Glomerular endothelial cell (primary cell): ENCODE results near the gene ARAP2. TPM values are rescaled to one million over a fixed set of nuclear protein-coding genes. Genes with fewer than 3 reads are reported as not detected.

Source experiments
- DNase-seq: peaks from one replicate; pipeline ENCODE4 v3.0.0-alpha.2; 2011; ENCODE audit warnings: low read depth, low spot score; ENCODE audit errors: extremely low read depth
- total RNA-seq: library from RNA; depleted of rRNA; stranded (reverse); fragments of >200 nt; gene quantifications from 2 replicates; pipeline ENCODE4 v1.2.3, GENCODE V29; 2015

ARAP2 gene
- total RNA-seq, 1 donor from 2014 or later = 1.4 TPM

- no peak for DNase-seq
Observed at GRCh38 chr4:36267486-36268268, 23.4 kb upstream of the ARAP2 start.

DNA sequence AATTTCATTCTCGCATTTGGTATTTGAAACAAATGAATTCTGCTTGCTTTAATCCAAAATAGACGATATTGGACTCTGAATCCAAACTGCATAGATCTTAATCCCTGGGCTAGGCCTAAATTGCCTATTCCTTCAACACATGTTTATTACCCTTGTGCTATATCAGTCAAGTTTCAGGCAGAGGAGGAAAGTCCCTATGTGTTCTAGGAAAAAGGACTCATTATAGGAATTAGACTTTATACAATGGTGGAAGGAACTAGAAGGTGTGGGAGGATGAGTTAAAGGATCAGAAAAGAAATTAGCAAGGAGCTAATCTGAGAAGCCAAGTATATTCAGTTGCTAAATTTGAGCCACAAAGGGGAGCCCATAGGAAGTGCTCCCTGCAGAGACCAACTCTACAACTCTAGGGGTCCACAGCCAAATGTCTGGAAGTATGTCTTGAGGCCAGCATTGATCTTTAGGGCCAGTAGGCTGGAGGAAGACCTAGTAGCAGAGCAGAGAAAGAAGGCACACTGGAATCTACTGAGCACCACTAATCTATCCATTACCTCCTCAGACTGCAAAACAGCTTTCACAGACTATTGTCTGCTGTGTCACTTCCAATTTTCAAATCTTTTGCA, 20.0 kb upstream of the ARAP2 start:
- no peak for DNase-seq

DNA sequence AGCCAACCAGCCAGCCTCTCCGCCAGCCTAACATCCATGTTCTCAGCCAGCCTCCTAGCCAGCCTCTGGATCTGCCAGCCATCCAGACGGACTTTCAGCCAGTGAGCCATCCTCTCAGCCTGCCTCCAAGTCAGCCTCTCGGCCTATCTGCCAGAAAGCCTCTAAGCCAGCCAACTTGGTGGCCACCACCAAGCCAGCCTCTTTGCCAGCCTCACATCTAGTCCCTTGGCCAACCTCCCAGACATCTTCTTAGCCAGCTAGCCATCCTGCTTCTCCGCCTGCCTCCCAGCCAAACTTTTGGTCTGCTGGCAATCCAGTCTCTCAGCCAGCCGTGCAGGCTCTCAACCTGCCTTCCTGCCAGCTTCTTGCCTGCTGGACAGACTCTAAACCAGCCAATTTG, 16.4 kb upstream of the ARAP2 start:
- no peak for DNase-seq

DNA sequence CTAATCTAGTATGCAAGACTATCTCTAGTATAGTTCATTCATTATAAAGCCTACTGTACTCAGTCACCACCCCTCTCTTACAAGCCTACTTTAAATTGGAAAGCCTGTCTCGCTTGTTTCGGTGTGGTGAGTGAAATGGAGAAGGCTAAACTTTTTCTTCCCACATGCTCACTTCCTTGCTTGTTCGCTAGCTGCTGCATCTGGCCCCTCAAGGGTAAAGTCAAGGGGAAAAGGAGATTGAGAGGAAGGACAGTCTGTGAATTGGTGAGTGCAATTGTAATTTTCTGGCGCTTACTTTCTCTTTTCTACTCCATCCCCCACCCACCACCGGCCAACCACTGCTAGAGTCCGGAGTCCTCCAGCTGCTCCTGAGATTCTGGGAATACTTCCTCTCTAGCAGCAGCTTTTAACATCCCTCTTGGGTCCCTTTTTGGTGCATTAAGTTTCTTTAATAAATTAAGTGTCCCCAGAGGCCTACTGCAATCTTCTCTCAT, 12.1 kb upstream of the ARAP2 start:
- no peak for DNase-seq

DNA sequence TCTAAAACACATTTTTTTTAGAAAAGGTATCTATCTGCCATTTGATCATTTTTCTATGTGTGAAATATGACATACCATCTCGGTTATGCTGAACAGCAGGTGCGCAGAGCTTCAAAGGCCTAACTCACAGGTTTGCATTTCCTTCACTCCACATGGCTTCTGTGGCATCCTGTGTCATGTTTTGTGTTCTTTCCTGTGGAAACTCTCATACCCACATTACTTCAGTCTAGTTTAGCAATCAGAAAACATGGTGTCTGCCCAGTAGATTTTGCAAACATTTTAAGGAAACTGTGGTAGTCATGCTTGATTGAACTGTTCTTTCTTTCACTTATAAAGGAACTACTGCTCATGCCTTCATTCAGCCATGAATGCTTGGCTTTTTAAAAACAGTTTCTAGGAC, 11.3 kb upstream of the ARAP2 start:
- DNase-seq = no peak

DNA sequence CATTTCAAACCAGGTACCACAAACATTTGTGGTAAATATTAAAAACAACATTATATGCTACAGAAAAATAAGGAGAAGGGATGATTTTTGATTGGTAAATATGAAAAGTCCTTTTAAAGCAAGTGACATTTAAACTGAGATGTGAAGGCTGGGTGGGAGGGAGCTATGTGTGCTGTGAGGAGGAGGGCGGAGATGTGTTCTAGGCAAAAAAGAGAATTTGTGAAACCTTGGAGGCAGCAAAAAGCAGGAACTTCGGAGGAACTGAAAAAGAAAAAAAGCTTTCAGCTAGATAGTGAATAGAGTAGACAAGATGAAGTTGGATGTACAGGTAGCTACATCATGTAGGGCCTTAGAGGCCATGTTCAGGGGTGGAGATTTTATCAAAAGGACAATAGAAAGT, 10.1 kb upstream of the ARAP2 start:
- DNase-seq = no peak

DNA sequence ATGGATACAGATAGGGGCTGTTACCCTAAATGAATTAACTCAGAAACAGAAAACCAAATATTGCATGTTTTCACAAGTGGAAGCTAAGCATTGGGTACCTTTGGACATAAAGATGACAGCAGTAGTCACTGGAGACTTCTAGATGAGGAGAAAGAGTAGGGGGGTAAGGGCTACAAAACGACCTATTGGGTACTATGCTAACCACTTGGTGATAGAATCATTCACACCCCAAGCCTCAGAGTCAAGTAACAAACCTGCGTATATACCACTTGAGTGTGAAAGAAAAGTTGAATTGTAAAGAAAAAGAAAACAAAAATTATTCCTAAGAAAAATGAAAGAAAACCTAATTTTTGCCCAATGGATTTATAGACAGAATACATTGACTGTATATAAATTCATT, 7.7 kb upstream of the ARAP2 start:
- no peak for DNase-seq

- DNase-seq = no peak
Observed at GRCh38 chr4:36249610-36250009, 5.3 kb upstream of the ARAP2 start.

DNA sequence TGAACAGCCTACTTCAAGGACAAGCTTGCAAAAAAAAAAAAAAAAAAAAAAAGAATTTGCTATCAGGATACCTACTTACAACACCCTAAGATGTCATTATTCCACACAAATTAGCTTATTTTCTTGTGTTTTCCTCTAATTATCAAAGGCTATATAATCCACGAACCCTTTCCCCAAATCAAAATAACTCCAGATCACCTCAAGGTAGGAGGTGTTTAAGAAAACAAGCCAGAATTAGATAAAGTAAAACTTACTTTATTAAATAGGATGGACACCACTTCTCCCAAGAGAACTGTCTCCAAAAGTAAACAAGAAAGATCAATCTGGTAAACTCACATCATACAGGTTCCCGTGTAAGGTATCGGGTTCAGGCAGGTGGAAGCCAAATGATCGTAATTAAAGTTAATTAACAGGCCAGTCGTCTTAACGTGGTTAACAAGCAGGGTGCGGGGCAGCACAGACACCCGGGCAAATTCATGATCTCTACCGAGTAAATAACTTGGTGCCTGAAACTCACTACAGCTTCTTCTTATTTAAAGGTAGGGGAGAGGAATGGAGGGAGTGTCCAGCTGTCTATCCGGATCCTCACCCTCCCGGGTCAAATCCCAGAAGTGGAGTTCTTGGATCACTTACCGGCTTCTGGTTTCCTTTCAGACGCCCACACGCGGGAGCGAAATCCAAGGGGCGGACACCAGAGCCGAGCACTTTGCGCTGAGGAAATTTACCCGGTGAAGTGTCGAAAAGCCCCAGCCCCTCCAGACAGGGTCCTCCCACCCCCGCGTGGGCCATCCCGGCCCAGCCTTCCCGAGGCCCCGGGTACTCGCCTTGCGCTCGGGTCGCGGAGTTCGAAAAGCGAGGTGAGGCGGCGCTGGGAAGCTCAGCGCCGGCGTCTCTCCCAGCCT, 708 bp downstream of the ARAP2 start:
- DNase-seq = no peak

GRCh38 chr4:36242629-36243354, 1.5 kb downstream of the ARAP2 start:
- DNase-seq = no peak

GRCh38 chr4:36241771-36242170, 2.5 kb downstream of the ARAP2 start:
- no peak for DNase-seq

- no peak for DNase-seq
Observed at GRCh38 chr4:36237366-36238313, 6.7 kb downstream of the ARAP2 start.

GRCh38 chr4:36236159-36236558, 8.2 kb downstream of the ARAP2 start:
- no peak for DNase-seq

GRCh38 chr4:36235306-36235705, 9.0 kb downstream of the ARAP2 start:
- DNase-seq = no peak

- no peak for DNase-seq
Observed at GRCh38 chr4:36233567-36234266, 10.6 kb downstream of the ARAP2 start.

- no peak for DNase-seq
Observed at GRCh38 chr4:36230534-36230933, 13.8 kb downstream of the ARAP2 start.

DNA sequence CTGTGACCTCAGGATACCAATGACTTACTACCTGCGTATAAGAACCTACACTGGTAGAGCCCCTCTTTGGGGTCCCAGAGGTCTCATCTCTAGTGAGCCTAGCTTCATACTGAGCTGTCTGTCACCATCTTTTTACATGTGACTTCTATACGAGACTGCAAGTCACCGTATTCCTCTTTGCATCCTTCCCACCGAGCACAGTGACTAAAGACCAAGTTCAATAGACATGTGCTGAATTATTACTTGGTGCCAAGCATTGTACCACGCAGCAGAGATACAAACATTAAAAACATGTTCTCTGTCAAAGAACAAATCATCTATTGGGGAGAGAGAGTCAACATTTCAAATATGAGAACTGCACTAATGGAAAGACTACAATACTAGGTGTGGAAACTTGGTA, 16.4 kb downstream of the ARAP2 start:
- no peak for DNase-seq

- no peak for DNase-seq
Observed at GRCh38 chr4:36226430-36227227, 17.7 kb downstream of the ARAP2 start.
